Esophagus squamous epithelium (tissue), 4 donors: ENCODE data around the gene ZNF77.

ENCODE experiments used
- CTCF ChIP-seq, 6 experiments: fragments of 450-650 bp in 4 of 6; fragments of 200-600 bp in 2 of 6; sonication (generic) in 2 of 6; IDR thresholded peaks; one replicate each; pipeline ENCODE4 v1.5.1; 2016 to 2019; ENCODE audit warnings: antibody characterized with exemption in 6 of 6, mild to moderate bottlenecking in 4 of 6, moderate library complexity in 4 of 6
- POLR2A ChIP-seq, 4 donors: fragments of 450-650 bp; IDR thresholded peaks; one replicate each; pipeline ENCODE4 v1.6.1; 2017; ENCODE audit warnings: antibody characterized with exemption in 4 of 4, mild to moderate bottlenecking in 4 of 4, moderate library complexity in 3 of 4

DNA sequence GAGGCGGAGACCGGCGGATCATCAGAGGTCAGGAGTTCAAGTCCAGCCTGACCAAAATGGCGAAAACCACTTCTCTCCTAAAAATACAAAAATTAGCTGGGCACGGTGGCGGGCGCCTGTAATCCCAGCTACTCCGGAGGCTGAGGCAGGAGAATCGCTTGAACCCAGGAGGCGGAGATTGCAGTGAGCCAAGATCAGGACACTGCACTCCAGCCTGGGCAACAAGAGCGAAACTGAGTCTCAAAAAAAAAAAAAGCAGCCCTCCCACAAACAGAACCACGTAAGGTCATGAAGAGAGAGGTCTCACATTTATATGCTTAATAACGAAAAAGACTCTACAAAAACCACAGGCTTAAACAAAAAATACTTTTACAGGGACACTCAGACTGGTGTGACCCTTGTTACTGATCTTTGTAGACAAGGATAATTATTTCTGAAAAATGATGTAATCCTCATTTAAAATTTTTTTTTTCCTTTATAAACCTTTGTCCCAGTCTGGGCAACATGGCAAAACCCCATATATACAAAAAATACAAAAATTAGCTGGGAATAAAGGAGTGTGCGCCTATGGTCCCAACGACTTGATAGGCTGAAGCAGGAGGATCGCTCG lies 909 bp upstream of the ZNF77 start:
- no peak for TF ChIP-seq CTCF (IDR thresholded peaks at IDR 0.05)
- TF ChIP-seq POLR2A (IDR thresholded peaks at IDR 0.05) = no peak
